Neural progenitor cell (in vitro differentiated cells): ENCODE measurements around the gene ELAVL4.

ENCODE experiments used
- EZH2 ChIP-seq: fragments of 200-600 bp; sonication (generic); IDR thresholded peaks from 2 replicates; pipeline ENCODE4 v1.6.1; 2017; ENCODE audit warnings: antibody characterized with exemption, mild to moderate bottlenecking, moderate library complexity
- EZH2phosphoT487 ChIP-seq: fragments of 200-600 bp; sonication (generic); IDR thresholded peaks from 2 replicates; pipeline ENCODE4 v1.6.1; 2017; ENCODE audit warnings: antibody characterized with exemption
- TF ChIP-seq, protein P1 (sequence below): fragments of 200-600 bp; sonication (generic); IDR thresholded peaks from 2 replicates; pipeline ENCODE4 v1.5.1; 2017; ENCODE audit warnings: antibody characterized with exemption, mild to moderate bottlenecking

DNA sequence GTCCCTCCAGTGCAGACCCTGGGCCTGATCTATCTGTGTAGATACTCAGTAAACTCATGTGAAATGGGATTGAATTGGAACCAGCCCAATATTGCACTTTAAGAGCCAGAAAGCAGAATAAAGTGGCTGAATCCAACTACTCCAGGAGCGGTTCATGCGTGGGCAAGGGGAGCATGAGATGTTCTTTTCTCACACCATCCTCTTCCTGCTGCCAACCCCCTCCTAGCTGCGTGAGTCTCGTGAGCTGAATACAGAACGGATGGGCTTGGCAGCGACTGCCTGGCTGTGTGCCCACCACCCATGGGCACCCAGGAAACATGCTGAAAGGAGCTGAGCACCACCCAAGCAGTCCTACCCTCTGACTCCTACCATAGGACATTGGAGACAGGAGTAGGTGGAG is 128.3 kb downstream of the ELAVL4 start:
- TF ChIP-seq, protein P1, sequence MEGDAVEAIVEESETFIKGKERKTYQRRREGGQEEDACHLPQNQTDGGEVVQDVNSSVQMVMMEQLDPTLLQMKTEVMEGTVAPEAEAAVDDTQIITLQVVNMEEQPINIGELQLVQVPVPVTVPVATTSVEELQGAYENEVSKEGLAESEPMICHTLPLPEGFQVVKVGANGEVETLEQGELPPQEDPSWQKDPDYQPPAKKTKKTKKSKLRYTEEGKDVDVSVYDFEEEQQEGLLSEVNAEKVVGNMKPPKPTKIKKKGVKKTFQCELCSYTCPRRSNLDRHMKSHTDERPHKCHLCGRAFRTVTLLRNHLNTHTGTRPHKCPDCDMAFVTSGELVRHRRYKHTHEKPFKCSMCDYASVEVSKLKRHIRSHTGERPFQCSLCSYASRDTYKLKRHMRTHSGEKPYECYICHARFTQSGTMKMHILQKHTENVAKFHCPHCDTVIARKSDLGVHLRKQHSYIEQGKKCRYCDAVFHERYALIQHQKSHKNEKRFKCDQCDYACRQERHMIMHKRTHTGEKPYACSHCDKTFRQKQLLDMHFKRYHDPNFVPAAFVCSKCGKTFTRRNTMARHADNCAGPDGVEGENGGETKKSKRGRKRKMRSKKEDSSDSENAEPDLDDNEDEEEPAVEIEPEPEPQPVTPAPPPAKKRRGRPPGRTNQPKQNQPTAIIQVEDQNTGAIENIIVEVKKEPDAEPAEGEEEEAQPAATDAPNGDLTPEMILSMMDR: no peak
- TF ChIP-seq EZH2: no peak
- no peak for TF ChIP-seq EZH2phosphoT487
